HK-2 (cell line): ENCODE data around the gene TTPAL.

Experiments
- DNase-seq: peaks from one replicate; pipeline ENCODE4 v3.0.0-alpha.2; 2018; ENCODE audit not compliant: unreplicated experiment

The TTPAL gene

DNA sequence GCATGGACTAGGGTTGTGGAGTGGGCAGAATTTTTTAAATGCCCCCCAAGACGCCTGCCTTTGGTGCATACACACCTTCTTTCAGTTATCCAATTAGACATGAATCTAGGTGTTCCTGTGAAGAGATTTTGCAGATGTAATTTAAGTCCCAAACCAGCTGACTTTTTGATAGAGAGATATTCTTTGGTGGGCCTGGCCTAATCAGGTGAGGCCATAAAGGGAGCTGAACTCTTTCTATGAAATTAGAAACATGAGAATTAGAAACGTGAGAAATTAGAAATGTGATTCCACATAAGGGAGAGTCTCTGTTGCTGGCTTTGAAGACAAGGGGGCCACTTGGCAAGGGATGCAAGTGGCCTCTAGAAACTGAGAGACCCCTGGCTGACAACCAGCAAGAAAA is 36.4 kb upstream of the TTPAL start:
- no peak for DNase-seq

DNA sequence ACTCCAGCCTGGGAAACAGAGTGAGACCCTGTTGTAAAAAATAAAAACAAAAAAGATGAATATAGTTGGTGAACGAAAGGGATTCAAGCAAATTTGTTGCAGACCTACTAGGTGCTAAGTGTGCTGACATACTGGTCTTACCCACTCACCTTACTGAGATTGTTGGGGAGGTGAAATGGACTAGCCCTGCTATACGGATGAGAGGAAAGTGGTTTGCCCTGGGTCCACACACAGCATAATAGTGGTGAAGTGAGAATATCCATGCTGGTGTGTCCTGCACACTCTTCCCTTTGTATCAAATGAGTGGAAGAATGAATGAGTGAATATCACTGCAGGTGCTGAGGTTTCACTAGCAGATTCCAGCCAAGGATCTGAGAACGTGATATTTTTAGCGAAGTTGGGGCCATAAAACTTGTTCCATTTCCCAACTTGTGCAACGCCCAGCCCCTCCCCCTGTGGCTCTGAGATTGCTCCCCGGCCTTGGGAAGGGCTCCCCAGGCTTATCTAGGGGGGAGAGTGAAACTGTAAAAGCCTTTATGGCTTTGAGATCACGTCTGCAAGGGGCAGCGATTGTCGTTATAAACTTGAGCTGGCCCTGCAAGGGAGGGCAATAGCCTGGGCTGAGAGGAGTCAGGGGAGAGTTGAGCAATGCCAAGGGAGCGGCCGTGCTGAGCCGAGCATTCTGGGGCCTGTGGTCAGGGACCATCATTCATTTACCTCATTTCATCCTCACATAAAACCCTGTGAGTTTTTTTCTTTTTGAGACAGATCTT is 33.2 kb upstream of the TTPAL start:
- DNase-seq: no peak

DNA sequence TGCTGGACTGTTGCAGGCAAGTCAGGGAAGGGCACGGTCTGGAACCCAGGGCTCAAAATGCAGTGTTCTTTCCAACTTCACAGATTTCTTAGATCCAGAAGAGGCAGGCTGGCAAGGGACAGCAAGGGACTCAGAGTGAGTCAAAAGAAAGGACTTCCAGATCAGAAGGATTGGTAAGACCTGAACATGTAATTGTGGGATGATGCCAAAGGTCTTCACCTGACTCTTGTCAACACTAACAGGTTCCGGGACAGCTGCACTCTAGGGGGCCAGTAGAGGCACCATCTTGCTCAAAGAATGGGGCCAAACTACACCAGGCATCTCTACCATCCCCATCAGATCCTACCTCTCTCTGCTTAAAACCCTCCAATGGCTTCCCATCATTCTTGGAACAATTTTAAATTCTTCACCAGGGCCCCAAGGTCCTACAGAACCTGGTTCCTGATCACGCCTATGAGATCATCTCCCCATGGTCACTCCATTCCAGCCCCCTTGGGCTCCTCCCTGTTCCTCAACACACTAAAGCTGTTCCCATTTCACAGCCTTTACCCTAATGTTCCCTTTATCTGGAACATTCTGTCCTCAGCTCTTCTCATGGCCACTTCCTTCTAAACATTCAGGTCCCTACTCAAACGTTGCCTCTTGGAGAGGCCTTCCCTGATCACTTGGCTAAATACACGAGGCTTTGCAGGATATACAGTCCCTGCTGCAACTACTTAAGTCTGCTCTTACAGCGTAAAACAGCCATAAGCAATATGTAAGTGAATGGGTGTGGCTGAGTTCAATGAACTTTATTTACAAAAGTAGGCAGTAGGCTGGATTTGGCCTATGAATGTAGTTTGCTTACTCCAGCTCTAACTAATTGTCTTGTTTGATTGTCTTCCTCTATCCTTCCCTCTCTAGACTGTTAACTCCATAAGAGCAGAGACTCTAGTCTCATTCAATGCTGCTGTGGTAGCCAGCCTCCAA is 29.6 kb upstream of the TTPAL start:
- DNase-seq: no peak

DNA sequence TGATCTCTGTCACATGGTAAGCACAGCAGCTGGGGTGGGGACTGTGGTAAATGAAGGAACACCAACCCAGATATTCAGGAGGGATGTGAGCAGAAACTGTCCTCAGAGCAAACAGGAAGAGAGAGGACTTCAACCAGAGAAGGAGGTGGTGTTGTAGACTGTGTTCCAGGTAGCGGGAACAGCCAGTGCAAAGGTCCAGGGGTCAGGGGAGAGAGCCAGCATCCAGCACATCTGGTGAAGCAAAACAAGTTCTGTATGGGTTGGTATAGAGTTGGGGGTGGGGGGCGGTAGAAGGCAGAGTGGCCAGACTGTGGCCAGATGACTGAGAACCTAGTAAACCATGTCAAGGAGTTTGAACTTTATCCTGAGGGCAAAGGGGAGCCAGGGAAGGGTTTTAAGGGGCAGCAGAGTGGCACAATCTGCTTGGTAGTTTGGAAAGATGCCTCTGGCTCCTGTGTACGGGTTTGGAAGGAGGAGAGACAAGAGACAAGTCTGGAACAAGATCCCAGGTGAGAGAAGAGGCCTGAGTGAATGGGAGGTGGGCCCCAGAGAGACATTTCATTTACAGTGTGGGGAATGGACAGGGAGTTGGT is 27.8 kb upstream of the TTPAL start:
- no peak for DNase-seq

DNA sequence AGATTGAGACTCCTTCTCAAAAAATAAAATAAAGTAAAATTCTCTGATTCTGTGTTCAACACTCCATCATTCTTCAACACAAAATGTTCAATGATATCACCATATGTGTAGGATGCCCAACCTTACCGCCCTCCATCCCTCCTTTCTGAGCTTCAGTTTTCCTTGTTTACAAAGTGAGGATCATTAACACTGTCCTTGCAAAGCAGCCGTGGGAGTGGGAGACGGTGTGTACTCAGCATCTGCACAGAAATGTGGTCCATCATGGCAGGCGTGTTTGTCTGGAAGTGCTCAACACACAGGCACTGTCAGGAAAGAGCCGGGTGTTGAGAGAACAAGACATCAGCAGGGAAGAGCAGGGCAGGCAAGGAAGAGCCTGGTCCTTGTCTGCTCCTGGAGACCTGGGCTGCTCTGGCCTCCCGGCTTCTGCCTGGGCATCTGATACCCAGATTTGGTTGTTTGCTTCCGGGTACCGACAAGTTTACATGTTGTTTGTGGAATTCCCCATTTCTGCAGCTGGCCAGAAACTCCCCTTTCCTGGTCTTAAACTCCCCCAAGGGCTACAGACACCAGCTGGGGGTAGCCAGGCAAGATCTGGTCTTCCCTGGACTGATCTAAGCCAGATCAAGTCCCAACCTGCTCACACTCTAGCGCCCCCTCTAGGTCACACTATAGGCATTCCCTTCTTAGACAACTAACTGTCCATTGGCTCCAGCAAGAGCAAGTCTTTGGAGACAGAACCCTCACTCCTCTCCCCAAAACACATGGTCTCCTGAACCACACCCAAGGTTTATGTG is 26.7 kb upstream of the TTPAL start:
- DNase-seq: no peak

DNA sequence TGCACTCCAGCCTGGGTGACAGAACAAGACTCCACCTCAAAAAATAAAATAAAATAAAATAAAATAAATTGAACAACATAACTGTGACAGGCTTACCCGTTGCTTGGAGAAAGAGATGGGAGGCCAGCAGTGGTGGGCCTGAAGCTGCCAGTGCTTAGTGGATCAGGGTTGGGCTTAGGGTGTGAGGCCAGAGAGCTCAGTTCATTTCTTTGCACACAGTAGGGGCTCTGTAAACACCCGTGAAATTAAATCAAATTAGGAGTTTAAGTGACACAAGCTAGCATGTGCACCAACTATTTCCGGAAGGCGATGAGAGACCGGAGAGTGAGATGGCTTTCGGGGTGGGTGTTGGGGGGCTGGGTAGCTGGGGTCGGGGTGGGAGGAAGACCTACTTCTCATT is 25.8 kb upstream of the TTPAL start:
- DNase-seq: no peak

DNA sequence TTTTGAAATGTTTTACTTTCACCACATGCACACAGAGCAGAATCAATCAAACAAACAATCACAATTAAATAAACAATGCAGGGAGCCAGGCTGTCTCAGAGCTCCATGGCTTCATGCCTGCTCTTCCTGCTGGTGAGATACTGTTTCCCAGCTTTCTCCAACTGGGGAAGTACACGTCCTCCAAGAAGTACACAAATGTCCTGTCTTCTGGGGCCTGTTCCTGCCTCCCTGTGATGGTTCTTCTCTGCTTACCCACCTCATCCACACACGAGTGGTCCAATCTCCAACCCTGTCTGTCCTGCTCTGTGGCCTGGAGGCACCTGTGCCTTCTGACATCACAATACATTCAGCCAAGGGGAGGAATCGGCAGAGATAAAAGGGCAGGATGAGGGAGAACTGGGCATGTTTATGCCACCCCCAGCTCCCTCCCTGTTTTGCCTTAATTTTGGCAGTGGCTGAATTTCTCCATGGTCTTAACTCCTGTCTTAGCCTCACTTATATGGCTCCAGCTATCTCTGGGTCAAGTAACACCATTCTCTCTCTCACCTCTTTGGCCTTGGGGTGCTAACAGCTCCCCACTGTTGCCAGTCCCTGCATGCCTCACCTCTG is 25.3 kb upstream of the TTPAL start:
- no peak for DNase-seq

DNA sequence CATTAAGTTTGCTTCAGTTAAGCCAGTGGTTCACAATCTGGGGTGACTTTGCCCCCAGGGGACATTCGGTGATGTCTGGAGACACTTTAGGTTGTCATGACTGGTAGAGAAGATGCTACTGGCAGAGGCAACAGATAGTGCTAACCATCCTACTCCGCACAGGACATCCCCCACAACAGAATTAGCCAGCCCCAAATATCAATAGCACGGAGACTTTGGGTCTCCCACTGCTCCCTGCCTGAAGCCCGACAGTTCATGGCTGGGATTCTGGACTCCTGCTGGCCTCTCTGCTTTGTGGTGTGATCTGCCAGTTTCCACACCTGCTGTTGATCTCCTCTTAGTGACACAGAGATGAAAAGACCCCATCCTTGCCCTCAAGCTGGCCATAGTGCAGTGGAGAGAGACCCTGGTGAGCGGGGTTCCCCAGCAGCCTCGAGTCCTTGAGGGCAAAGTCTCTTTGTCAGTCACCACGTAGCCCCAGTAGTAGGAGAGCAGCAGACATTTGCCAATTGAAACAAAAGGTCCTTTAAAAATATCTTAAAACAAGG is 24.7 kb upstream of the TTPAL start:
- no peak for DNase-seq

DNA sequence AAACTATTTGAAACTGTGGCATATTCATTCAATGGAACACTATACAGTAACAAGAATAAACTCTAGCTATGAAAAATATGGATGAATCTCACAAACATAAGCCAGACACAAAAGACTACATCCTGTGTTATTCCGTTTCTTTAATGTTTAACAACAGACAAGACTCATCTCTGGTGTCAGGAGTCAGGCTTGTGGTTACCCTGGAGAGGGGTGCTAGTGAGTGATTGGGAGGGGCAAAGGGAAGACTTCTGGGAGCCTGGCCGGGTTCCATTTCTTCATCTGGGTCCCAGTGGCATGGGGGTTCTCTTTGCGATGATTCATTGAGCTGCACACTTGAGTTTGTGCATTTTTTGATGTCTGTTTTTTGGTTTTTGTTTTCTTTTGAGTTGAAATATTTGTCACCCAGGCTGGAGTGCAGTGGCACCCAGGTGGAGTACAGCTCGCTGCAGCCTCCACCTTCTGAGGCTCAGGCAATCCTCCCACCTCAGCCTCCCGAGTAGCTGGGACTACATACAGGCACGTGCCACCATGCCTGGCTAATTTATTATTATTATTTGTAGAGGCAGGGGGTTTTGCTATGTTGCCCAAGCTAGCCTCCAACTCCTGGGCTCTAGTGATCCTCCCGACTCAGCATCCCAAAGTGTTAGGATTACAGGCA is 21.2 kb upstream of the TTPAL start:
- DNase-seq: peak; percentile 49

DNA sequence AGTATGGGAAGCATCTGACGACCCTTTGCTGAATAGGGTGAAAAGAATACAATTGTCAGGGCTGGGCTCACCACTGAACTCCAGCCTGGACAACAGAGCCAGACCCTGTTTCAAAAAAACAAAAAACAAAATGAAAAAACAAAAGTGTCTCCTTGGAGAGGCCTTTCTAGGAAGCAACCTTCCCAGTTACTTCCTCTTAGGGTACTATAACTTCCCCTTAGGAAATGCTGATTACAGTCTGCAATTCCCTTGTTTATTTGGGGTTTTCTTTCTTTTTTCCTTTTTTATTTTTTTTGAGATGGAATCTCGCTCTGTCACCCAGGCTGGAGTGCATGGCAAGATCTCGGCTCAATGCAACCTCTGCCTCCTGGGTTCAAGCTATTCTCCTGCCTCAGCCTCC is 20.5 kb upstream of the TTPAL start:
- no peak for DNase-seq

DNA sequence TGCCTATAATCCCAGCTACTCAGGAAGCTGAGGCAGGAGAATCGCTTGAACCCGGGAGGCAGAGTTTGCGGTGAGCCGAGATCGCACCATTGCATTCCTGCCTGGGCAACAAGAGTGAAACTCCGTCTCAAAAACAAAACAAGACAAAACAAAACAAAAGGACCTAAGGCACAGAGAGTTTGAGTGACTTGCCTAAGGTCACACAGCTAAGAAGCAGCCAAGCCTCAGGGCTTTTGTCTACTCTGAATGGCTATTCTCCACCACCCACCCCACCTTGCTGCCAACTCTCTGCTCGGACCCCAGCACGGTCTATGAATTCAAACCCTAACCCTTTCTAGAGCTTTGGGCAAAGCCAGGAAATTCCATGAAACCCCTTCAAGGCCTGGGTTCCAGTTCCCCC is 19.1 kb upstream of the TTPAL start:
- DNase-seq: no peak

DNA sequence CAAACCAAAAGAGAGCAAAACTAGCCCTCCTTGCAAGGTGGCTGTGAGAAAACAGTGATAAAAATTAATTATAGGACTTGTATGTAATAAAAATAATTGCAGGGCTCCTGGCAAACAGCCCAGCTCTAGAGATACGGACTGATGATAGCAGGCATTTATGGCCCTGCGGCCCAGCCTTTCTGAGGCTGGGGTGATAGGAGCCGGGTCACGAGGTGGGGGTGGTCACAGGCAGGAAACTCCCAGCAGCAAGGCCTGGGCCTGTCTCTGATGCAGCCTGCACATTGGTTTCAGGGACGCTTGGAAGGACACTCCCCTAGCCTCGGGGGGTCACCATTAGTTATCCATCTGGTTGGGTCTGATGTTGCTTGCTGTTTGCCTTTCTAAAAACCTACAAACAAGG is 18.7 kb upstream of the TTPAL start:
- DNase-seq: no peak

DNA sequence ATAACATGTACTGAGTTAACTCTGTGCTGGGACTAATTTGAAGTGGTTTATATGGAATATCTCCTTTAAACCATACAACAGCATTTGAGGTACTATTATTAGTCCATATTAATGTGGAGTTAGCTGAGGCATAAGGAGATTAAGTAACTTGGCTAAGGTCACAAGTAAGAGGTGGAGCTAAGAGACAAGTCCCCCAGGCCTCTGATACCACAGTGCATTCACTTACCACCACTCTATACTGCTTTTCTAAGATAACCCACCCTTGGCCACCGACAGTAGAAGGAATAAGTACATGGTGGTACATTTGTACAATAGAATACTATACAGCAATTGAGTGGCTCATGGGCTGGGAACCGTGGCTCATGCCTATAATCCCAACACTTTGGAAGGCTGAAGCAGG is 16.4 kb upstream of the TTPAL start:
- DNase-seq: no peak

DNA sequence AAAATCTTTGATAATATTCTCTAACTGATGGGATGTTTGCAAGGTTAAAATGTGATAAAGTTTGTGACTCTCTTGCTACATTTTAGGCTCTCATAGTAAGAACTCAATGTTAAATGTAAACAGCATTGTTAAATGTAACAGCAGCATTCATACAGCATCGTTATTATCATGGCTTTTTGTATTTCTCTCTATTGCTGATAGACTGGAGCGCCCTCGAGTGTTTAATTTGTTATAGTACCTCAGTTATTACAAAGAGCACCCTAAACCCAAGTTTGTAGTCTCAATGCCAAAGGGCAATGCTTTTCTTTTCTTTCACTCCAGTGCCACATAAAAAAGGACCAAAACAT is 14.9 kb upstream of the TTPAL start:
- no peak for DNase-seq

DNA sequence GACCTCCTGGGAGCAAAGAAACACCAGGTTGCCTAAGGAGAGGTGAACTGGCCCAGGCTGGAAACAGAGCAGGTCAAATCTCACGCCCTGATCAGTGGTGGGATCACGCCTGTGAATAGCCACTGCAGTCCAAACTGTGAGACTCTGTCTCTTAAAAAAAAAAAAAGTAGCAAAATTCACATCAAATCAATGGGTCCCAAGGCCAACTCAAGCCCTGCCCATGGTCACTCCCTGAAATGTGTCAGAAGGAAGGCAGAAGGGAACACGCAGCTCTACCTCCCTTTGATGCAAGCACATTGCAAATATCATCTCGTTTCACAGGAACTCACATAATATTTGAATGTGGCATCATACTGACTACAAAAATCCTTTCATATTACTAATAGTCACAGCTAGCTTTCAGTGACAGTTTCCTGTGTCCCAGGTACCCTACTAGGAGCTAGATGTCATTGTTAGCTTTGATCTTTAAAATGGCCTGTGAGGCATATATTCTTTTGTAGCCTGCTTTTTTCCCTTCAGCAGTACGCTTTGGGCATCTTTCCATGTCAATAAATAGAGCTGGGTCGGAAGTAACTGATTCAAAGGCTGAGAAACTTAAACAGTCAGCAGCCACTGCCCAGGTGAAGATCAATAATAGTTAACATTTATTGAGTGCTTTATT is 14.4 kb upstream of the TTPAL start:
- no peak for DNase-seq

DNA sequence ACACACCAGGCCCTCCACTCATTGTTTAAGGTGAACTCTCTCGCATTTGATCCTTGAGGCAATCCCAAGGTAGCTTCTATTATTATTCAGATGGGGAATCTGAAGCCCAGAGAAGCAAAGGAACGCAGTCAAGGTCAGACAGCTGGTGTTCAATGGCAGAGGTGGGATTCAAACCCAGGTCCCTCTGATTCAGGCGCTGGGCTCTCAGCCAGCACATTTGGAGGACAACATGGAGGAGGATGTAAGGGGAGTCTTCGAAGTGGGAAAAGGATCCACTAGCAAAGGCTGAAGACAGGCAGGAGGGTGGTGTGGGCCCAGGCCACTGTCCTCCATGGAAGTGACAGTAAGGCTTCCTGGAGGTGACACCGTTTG is 13.9 kb upstream of the TTPAL start:
- DNase-seq: no peak

DNA sequence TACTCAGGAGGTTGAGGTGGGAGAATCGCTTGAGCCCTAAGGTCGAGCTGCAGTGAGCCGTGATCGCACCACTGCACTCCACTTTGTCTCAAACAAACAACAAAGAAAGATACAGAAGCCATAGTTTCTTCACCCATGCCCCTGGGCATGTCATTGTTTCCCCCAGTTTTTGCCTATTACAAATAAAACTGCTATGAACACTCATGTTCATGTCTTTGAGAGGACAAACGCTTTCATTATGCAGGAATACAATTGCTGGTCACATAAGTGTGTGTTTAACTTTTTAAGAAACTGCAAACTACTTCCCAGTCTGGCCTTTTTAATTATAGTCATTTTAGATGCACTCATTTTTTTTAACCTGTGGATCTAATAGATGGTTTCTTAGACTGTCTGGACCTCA is 12.2 kb upstream of the TTPAL start:
- no peak for DNase-seq

DNA sequence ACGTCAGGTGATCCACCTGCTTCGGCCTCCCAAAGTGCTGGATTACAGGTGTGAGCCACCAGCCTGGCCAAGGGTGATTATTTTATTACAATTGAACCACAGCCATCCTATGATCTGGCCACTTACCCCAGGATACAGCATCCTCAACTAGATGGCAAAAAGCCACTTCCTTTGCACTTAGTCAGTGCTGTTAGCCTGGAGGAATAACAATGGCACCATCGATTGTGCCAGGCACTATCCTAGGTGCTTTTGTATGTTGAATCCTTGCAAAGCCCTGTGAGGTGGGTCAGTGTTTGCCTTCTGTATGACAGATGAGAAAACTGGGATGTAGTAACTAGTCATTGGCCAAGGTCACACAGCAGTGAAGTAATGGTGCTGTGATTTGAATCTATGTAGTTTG is 11.2 kb upstream of the TTPAL start:
- no peak for DNase-seq

DNA sequence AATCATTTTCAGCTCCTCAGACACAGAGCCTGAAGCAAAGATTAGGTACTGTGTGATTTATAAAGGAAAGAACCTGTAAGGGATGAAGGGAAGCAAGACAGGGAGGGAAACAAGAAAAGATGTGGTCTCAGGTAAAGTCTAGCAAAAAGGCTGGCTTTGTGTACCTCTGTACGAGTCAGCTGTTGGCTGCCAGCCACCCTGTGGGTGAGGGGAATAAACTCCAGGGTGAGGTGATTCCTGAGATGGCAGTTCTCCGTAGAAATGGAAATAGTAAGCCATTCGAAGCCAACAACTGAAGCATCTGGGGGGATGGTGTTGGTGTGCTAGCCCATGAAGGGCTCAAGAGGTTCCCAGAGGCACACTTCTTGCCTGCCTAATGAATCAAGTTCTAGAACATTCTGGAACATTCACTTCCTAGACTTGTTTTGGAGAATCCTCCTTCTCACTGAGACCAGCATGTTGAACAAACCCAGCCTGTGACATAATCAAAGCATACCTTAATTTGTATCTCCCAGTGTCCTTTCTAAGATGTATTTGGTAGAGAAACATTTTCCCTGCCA is 10.6 kb upstream of the TTPAL start:
- DNase-seq: no peak

DNA sequence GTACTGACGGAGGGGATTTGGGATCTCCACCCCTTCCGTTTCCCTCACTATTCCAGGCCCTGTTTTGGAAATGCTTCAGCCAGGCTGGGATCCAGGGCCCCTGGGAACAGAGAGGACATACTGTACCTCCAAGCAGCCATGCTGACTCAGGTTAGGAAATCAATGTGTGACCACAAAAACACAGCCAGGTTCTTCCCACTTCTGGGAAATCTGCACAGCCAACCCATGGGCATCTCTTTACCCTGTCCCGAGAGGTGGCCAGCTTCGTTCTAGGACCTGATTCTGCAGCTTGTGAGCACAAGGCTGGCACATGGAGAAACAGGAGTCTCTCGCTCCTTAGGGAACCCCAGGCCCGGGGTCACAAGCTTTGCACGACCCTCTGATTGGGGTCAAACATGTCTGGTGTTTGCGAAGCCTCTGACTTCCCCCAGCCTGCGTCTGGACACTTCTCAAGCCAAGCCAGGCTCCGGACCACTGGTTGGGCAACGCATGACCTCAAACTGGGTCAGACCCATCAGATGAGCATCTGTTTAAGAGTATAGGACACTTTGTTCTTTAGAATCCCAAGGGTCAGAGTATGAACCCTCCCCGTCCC is 8.3 kb upstream of the TTPAL start:
- no peak for DNase-seq
